ENCODE results near the gene HOXC5.
"Not testable (repeated sequence)": the region's sequence is repeated elsewhere in the genome, so short reads cannot be mapped to it uniquely, and the experiment has no call there.

HOXC5 gene

DNA sequence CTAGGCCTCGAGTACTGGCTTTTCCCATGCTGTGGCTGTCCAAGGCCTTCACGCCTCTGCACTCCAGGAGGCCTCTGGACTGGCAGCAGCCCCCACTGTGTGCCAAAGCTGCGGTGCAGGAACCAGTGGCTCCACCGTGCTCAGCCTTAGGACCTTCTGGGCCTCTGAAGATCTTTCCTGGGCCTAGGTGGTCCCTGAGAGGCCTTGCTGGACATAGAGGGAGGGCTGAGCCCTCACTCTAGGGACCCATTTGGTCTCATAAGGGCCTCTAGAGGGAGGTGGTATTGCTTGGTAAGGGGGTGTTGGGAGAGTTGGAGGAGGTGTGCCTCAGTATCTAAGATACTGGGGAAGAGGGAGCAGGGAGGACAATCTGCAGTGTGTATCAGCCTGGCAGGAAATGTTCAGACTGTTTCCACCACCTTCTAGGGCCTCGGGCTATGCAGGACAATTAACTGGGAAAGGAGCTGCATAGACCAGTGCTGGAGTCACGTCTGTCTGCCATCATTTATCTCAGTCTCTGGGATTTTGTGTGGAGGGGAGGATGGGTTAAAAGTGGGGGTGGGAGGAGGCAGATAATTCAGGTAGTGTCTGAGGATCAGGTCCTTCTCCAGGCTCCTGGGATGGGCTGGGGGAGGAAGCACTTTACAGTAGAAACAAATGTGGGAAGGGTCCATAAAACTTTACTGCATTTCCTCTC lies 2.9 kb downstream of the HOXC5 start:
- no peak for DNase-seq

DNA sequence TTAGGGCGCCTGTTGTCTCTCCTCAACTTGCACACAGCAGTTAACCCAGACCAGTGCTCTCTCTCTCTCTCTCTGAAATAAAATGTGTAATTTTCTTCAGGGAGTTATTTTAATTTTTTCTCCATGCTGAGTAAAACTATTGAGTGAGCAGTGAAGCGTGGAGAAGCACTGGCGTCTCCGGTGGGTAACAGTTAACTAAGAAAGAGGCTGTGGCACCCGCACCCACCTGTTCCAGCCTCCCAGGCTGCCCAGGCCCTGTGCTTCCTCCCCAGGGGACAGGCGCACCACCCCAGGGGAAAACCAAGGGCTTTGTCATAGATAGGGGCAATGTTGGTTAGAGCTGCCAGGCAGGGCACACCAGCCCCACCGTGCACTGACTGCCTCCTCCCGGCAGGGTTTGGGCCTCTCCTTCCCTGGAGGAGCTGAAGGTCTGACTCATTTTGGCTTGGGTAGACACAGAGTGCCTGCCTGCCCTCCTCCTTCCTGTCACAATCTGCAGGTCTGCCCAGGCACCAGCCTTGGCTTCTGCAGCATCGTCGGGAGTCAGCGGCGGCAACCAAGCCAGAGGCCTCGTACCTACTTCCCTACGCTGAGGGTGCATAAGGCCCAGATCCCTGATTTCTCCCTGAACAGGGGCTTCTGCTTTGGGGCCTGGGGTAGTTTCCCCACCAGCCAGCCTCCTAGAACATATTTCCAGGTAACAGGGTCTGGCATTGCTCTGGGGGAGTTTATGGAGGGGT lies 3.9 kb downstream of the HOXC5 start:
- DNase-seq: peak; percentile 83

GRCh38 chr12:54037360-54038283 lies 4.8 kb downstream of the HOXC5 start:
- no peak for DNase-seq

- no peak for DNase-seq
These were observed 5.5 kb downstream of the HOXC5 start for GRCh38 chr12:54038284-54038870.

DNA sequence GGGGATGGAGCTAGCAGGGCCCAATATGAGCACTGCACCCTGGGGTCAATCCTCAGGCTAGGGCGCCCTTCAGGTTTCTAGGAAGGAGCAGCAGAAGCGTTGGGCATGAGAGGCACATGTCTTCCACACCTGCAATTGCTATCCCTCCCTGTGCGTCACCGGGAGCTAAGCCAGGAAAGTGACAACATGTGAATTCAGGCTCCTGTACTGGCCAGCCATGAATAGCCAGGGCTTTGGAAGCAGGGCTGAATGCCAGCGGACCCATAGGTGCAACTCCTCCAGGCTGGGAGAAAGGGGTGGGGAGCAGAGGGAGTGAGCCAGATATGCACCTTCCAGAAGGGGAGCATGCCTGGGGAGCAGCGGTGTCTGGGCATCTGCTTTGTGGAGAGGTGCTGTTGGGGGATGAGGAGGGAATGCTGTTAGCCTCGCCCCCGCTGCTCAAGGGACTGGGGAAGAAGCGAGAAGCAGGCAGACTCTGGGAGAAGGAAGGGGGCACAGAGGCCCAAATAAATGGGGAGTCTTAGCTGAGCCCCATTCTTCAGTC lies 6.1 kb downstream of the HOXC5 start:
- DNase-seq: peak; percentile 71

DNA sequence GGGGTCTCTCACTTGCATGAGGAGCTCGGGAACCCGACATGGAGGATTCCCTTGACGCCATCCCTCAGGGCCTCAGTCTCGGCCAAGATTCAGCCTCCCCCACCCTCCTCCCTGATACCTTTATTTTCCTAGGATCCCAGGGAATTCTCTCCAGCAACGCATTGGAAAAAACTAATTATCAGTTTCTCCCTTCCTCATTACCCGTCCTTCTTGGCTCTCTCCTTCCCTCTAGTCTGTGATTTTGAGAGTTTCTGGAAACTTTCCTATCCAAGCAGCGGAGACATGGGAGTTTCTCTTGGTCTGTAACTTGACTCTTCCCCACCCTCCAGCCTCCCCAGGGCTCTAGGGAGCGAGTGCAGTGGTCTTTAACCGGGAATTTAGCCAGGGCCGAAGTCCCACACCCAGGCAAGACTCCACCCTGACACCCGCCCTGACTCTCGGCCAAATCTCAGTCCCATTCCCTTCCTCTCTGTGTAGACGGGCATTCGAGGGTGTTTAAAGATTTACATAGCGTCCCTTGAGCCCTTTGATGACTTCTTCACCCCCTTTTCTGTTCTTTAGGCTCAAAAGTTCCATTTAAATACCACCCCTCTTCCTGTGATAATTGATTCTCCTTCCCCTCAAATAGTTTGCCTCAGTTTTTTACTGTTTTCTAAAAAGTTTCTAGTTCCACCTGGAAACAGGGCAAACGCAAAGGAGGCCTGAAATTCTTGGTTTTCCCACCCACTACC lies 6.7 kb downstream of the HOXC5 start:
- DNase-seq: peak; percentile 72

DNA sequence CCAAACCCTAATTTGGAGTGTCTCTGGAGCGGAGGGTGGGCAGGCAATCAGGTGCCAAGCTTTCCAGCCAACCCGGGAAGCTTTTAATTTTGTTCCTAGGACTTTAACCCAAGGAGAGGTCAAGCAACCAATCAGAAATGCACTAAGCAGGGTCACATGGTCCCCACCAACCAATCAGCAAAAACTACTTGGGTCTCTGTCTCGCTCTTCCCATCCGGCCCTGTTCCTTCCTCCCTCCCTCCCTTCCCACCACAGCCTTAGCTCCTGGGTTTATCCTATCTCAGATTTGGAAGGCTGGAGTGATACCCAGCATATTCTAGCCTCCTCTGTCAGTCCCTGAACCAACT lies 7.3 kb downstream of the HOXC5 start:
- DNase-seq: no peak

DNA sequence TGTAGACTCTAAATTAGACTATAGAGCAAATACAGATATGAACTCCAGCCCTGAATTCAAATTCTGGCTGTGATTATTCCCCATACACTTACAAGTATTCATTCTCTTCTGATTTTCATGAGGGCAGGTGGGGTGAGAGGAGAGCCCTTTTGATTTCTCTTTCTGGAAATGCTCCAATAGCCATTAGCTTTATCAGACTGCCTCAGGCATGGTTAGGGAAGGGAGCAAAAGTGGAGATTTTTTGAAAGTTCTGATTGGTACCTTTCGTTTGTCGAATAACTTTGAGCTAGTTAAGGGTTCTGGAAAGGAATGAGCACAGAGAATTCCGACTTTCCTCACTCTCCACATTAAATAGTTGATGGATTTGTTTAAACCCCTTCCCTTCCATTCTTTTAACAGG lies 7.8 kb downstream of the HOXC5 start:
- no peak for DNase-seq

DNA sequence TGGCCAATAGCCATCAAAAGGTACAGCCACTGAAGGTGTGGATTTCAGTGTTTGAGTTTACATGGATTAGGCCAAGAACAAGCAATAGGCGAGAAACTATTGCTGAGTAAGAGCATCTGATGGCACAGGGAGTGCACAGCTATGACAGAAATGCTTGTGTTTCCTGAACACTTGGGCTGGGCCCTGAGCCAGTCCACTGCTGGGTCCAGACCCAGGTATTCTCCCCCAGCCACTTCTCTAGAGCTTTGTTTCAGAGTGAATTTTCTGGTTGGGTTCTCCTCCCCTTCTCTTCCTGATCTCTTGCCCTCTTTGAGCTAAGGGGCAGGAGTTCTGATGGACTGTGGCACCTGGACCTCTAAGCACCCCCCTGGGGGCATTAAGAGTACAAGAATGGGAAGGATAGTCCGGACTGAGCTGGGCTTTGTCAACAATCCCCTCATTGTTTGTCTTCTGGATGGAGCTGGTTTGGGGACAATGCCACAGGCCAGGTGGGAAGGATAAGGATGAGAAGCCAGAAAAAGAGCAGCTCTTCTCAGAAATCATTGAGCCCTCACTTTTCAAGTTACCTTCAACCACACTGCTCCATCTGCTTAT lies 8.3 kb downstream of the HOXC5 start:
- no peak for DNase-seq

DNA sequence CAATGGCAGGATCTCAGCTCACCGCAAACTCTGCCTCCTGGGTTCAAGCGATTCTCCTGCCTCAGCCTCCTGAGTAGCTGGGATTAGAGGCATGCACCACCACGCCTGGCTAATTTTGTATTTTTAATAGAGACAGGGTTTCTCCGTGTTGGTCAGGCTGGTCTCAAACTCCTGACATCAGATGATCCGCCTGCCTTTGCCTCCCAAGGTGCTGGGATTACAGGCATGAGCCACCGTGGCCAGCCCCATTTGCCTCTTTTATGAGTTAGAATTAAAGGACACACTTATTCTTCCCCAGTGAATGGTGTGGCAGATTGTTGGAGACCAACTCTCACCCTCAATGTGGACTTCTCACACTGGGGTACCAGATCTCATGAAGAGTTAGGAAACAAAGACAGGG lies 9.2 kb downstream of the HOXC5 start:
- DNase-seq: not testable (repeated sequence)

DNA sequence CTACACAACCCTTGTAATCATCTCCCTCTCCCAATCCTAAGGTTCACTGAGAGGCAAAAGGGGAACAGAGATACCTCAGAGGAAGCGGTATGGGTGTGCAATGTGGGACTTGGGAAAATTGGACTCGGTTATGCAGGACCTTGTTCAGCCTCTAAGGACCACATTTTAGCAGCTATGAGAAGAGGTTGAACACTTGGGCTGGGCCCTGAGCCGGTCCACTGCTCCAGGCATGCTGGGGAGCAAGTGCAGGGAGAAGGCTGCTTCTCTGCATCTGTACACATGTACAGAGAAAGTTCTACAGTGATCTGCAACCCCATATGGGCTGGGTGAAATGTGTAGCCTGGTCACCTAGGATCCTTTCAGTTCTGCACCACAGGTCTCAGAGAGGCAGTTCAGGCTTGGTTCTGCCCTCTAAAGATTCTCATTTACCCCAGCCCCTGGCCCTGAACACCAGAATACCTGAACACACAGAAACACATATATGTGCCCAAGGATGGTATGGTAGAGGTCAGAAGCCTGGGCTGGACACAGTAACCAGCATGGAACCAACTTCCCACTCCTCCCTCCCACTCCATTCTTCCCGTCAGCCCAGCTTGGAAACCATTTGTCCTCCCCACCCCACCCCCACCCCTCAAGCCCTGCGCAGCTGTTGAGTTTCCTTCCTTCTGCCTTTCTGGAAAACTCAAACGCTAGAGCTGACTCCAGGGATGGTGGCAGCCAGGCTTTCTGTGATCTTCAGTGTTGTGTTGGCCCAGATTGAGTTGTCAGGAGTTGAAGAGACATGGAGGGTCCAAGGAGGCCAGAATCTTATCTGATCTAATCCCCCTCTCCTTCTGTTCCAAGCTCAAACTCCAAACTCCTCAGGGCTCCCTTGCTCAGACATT lies 10.4 kb downstream of the HOXC5 start:
- no peak for DNase-seq

DNA sequence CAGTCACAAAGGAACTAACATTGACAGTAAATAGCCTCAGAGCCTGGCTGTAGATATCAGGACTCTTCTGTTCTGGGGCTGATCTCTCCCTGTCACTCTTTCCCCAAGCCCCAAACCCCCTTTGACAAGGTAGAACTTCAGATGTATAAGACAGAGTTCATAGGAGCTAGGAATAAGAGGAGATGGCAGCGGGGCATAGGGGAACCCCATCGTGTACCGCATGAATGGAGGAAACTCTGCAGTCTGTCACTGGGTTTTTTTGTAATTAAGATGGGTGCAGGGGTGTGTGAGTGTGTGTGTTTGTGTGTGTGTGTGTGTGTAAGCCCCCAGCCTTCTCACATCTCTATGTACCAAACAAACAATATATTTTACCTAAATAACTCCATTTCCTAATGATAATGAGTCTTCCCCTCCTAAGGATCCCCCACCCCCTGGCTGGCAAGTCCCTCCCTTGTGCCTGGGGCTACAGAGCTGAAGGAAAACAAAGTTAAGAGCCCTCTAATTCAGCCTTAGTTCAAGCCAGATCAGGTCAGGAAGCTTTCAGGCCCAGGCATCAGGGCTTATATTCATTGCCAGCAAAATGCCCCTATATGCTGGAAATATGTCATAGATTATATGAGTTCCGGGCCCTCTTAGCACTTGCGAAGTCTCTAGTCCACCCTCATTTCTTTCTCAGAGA lies 11.7 kb downstream of the HOXC5 start:
- no peak for DNase-seq

DNA sequence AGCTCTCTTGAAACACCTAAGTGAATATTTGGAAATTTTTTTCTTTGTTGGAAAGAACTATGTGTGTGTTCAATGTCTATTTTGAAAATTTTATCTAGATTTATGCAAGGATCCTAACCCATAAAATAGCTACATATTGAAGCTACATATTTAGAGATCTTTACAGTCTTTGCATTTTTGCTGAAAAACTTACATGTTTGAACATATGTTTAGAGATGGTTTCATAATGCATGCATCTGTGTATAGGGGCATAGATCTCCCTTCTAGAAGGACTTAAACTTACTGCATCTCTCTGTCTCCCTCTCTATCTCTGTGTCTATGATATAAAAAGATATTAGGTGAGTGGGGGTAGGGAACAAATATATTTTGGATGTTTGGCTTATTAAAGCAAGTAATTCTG lies 12.6 kb downstream of the HOXC5 start:
- DNase-seq: no peak

DNA sequence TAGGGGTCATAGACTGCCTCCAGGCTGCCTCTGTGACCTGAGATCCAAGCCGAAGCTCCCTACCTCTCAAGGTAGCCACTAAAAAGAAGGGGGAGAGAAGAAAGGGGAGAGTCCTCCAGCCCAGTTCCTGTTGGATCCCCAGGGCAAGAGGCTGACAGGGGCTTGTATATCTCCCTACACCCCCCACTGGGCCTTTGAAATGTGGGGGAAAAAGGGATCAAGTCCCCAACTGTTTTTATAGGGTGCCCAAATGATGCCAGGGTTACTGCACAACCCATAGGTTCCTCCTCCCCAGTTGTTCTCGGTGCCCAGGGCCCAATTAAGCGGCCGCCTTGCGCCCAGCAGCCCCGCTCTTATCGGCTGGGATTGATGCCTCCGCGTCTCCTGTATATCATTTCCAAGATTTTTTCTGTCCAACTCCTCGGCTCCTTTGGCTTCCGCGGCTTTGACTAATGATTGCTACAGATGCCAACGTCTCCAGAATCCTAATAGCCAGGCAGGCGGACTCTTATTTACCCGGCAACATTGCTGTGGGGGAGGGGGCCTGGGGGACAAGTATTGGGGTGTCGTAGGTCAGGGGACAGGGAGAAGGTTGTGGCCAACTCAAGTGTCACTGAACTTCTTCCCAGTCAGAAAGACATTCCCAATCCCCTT lies 13.1 kb downstream of the HOXC5 start:
- peak; percentile 65 for DNase-seq

DNA sequence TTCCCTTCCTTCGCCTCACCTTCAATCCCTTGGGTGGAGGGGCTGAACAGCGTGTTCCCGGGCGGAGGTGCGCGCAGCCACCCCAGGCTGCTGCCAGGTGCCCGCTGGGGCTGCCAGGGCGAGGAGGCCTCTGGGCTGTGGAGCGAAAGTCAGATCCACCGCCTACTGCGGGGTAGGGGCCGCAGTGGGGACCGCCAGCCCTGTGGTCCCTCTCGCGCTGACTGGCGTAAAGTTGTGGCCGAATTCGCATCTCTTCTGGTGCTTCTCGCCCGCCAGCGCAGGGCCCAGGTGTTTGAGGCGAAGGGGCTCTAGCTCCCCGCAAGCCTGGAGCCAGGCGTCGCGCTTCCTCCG lies 13.9 kb downstream of the HOXC5 start:
- no peak for DNase-seq

DNA sequence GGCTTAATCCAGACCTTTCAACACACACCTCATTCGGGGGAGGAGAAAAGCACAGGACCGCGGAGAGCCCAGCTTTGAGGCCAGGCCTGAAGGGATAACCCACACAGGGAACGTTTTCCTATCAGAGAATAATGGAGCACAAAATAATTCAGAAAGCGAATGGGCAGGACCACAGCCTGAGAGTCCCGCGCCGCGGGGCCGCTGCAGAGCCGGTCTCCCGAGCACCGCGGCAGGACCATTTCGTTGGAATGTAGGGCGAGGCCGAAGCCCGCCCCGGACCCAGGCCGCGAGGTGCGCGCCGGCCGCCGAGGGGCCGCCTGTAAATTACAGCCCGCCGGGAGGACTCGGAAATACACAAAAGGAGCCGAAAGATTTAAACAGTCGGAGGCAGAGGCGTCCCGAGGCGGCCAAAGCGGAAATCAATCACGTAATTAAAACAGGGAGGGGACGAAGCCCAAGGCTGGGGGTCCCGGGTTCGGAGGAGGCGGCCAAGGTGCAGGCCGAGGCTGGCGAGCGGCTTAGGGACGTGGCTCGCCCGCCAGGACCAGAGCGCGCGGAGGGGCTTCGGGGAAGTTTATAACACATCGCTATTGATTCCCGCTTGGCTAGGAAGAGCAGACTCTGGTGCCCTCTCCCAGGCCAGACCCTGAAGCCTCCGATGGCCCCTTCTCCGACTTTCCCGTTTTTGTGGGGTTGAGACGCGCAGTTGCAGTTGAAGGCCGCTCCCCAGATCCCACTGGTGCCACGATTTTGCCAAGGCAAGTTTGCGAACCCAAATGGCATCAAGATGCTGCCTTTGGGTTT lies 14.5 kb downstream of the HOXC5 start:
- DNase-seq: peak; percentile 49

DNA sequence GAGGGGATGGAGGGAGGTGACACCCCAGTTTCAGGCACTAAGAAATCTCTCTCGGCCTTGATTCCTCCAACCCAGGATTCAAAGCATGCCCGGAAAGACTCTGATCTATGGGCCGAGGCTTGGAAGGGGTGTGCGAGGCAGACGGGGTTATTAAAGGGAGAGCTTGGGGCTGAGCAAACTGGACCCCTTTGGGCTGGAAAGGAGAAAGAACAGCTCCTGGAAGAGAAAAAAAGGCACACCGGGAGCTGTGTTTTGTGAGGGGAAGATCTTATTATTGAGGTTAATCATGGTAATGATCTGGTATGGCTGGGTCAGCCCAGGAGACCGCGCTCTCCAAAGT lies 15.1 kb downstream of the HOXC5 start:
- DNase-seq: no peak

DNA sequence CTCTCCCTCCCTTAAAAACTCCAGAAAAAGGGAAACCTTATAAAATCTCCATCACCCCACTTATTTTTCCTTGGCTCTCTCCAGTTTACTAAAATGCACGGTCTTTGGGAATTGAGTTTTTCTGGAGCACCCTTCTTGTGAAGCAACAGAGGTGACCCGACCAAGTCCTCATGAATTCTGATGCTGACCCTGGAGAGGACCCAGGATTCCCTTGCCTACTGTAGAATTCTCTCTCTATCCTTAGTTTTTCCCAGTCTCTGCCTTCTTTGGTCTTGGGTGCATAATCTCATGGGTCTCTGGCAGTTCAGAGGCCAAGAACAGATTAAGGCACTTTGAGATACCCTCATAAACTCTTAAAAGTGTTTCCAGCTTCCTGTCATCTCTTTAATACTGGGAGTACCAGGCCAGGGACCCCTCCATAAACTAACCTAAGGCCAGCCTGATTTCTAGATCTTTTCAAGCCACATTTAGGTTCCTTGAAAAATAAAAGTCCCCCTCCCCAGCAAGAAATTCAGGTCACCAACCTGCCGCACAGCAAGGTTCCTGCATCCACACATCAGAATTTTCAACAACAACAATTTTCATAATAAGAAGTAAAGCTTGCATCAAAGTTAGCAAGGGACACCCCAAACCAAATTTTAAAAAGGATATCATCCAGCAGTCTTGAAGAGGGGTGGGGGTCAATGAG lies 15.7 kb downstream of the HOXC5 start:
- DNase-seq: no peak
